GM11168 (cell line): ENCODE results near the gene BICDL2.
"Not testable (repeated sequence)": the region's sequence is repeated elsewhere in the genome, so short reads cannot be mapped to it uniquely, and the experiment has no call there.

ENCODE experiments used
- in situ Hi-C: fragments of 300-500 bp; cut with MboI; formaldehyde crosslinking; loops from one replicate; pipeline ENCODE4 v1.12.0; 2022; ENCODE audit warnings: low sequenced_read_pairs; ENCODE audit not compliant: unreplicated experiment

Gene BICDL2

DNA sequence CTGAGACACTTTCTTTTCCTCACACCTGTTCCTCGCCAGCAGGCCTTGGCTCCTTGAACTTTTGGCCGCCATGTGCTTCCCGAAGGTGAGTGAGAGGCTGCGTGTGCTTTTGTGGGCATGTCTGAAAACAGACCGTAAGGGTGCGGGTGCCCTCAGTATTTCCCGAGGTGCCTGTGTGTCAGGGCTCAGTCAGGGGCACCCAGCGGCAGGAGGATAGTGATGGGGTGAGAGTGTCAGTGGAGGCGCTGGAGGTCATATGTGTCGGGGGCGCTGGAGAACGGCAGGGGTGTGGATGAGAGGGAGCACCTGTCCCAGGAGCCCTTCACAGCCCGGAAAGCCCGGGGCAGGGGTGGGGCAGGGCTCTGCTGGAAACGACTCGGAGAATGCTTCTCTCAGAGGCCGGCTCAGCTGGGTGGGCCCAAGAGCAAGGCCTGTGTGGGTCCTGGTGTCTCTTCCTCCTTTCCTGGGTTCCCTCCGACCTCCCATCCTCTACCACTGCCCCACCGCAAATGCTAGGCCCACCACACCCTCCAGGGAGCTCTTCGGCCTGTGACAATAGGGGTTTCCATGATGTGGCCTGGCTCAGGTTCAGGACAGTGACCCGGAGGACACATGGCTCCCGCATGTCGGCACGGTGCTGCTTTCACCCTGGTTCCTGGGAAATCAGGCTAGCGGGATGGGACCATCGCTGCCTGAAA is 29.1 kb upstream of the BICDL2 start:
- in situ Hi-C loops, result no loop called here

DNA sequence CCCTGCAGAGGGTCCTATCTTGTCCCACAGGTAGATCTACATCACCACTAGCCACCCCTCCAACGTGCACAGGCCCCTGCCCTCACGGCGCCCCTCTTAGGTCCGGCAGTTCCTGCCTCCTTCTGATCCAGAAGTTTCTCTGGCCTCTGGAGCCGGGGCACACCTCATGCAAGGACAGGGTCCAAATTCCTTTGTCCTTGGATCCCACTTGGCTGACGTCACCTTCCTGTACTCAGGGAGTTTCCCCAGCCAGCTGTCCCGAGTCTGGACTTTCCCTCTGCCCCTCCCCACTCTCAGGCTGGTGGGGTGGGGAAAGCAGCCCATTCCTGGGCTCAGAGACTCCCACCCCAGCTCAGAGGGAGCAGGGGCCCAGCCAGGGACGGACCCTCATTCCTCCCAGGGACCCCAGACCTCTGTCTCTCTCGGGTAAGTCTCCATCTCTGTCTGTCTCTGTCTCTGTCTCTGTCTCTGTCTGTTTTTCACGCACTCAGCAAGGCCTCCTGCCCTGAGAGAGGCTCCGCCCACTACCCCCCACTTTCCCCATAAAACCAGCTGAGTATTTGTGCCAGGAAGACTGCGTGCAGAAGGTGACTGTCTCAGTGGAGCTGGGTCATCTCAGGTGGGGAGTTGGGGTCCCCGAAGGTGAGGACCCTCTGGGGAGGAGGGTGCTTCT is 28.5 kb upstream of the BICDL2 start, which contains the start of gene IL32:
Gene IL32, plus strand, starts transcription at position 572 of the 673 bp plus-strand sequence. CDS start 172 bp downstream, outside the sequence.
- in situ Hi-C loops, result no loop called here

DNA sequence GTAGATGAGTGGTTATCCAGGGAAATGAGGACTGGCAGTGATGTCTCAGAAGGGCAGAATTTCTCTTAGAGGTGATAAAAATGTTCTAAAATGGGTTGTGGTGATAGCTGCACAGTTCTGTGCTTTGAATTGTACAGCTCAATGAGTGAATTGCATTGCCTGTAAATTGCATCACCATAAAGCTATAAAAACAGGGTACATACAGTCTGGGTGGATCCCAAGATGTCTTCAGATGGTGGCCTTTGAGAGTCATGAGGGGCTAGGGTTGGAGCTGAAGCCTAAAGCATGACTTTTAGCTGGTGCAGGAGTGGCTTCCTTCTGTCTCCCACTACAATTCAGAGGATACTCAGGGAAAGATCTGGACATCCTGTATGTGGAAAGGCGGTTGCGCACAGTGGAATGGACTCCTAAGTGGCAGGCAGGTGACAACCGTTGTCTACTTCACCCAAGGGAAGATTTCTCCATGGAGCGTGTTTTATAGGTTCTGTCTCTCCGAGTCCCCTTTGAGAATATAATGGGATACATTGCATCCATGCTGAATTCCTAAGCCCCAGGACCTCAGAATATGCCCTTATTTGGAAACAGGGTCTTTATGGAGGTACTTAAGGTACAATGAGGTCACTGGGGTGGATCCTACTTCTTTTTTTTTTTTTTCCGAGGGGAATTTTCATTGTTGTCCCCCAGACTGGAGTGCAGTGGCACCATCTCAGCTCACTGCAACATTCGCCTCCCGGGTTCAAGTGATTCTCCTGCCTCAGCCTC is 27.1 kb upstream of the BICDL2 start:
- in situ Hi-C loops, result loop anchor here (5.0 kb wide), 1 partner anchor 63 kb away; no protein-coding TSS in a partner anchor

DNA sequence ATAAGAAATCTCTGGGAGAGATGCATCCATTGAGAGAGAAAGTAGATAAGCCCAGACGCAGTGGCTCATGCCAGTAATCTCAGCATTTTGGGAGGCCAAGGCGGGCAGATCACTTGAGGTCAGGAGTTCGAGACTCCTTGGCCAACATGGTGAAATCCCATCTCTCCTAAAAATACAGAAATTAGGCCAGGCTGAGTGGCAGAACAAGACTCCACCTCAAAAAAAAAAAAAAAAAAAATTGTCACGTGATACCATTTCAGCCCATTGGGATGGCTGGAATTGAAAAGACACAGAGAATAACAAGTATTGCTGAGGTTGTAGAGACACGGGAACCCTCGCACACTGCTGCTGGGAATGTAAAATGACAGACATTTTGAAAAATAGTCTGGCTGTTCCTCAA is 25.8 kb upstream of the BICDL2 start:
- in situ Hi-C loops, result loop anchor here (5.0 kb wide), 1 partner anchor 65 kb away; no protein-coding TSS in a partner anchor

DNA sequence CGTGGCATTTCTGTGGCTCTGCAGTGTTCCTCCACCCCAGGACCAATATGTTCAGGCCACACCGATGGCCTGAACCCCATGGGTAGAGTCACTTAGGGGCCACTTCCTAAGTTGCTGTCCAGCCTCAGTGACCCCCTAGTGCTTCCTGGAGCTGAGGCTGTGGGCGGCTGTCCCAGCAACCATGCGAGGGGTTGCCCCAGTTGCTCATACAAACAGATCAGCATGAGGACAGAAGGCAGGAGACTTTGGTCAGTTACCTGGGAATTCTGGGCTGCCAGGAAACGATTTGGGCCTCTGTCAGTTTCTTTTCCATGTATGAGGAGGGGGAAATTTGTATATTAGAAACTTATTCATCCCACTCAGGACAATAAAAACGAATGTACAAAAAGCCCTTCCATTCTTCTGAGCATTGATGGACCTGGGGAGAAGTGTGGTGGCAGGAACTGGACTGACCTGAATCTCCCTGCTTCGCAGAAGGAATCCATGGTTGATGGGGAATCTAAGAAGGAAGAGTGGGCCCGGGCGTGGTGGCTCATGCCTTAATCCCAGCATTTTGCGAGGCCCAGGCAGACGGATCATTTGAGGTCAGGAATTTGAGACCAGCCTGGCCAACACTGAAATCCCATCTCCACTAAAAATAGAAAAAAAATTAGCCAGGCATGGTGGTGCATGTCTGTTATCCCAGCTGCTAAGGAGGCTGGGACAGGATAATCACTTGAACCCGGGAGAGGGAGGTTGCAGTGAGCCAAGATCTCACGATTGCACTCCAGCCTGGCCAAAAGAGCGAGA is 23.8 kb upstream of the BICDL2 start:
- in situ Hi-C loops, result loop anchor here (5.0 kb wide), 1 partner anchor 67 kb away; no protein-coding TSS in a partner anchor

DNA sequence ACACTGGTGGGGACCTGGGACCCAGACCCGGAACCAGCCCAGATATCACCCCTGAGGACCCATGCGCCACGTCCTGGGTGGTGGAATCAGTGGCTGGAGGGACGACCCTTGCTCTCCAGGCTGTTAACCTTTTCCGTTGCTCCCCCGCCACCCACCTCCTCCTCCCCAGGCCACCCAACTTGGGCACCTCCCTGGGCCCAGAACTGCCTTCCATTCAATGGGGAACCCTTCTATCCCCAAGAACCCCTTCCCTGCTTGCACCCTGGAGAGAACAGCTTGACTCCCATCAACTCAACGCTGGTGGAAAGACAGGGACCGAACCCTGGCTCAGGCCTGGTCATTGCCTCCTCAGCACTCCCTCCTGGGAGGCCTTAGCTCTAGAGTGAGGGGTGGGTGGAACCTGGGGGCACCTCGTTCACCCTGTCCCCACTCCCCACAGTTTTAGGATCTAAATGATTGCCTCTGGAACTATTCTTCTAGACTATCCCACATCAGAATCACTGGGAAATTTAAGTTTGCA is 23.0 kb upstream of the BICDL2 start:
- in situ Hi-C loops, result loop anchor here (5.0 kb wide), 1 partner anchor 68 kb away; no protein-coding TSS in a partner anchor

DNA sequence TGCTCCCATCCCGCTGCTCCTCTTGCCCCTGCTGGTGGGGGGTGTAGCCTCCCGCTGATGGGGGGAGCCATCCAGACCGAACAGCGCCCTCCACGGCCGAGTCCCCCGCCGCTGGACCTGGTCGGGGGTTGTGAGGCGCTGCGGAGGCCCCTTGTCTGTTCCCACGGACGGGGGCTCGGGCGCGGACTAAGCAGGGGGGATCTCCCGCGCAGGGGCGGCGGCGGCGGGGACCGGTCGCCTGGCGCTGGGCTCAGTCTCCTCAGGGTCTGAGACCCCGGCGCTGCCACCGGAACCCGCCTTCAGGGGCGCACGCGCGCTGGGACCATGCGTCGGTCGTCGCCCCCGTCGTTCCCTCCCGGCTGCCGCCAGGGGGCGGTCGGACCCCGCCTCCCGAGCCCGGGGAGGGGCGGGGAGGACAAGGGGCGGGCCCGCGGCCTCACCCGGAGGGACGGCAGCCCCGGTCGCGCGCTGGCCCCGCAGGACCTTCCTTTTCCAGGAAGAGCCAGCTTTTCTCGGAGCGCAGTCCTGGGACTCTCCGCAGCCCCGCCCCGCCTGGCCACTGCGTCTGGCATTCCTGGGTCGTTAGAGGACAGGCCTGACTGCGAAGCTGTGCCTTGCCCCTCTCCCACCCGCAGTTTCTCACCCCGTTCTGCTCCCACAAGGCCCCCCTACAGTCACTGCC is 22.4 kb upstream of the BICDL2 start:
- in situ Hi-C loops, result no loop called here

DNA sequence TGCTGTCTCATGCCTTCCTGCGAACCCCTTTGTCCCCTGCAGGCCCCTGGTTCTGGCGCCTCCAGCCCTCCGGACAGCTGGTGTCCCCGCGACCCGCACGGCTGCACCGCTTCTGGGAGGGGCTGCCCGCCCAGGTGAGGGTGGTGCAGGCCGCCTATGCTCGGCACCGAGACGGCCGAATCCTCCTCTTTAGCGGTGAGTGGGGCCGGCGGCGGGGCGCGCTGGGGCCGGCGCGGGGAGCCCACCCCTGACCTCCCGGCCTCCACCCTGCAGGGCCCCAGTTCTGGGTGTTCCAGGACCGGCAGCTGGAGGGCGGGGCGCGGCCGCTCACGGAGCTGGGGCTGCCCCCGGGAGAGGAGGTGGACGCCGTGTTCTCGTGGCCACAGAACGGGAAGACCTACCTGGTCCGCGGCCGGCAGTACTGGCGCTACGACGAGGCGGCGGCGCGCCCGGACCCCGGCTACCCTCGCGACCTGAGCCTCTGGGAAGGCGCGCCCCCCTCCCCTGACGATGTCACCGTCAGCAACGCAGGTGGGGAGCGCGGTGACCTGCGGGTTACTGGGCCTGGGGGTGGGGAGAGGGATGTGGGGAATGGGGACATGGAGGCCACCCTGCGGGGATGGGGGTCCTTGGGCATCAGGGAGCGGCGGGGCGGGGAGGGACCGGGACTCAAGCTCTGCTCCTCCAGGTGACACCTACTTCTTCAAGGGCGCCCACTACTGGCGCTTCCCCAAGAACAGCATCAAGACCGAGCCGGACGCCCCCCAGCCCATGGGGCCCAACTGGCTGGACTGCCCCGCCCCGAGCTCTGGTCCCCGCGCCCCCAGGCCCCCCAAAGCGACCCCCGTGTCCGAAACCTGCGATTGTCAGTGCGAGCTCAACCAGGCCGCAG is 21.6 kb upstream of the BICDL2 start:
- in situ Hi-C loops, result no loop called here

DNA sequence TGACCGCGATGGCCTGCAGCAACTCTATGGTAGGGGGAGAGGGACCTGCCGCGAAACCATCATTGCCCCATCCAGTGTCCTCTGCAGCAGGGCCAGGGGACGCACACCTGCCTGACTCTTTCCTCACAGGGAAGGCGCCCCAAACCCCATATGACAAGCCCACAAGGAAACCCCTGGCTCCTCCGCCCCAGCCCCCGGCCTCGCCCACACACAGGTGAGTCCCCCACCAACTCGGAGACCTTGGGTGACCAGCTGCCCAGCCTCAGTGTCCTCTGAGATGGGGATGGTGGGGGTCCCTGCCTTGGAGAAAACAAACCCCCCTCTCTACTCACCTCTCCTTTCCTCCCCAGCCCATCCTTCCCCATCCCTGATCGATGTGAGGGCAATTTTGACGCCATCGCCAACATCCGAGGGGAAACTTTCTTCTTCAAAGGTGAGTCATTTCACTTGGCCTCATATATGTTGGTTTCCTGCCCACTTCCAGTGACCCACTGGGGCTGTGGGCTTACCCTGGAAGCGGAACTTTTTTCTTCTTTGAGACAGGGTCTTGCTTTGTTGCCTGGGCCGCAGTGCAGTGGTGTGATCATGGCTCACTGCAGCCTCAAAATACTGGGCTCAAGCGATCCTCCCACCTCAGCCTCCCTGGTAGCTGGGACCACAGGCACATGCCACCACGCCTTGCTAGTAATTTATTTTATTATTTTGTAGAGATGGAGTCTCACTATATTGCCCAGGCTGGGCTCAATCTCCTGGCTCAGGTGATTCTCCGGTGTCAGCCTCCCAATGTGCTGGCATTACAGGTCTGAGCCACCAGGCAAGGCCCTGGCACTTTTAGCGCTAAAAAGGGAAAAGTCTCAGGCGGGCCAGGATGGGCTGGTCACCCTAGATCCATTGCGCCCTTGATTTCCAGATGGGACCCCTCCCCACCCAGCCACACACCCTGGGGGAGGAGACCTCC is 20.7 kb upstream of the BICDL2 start:
- in situ Hi-C loops, result no loop called here

DNA sequence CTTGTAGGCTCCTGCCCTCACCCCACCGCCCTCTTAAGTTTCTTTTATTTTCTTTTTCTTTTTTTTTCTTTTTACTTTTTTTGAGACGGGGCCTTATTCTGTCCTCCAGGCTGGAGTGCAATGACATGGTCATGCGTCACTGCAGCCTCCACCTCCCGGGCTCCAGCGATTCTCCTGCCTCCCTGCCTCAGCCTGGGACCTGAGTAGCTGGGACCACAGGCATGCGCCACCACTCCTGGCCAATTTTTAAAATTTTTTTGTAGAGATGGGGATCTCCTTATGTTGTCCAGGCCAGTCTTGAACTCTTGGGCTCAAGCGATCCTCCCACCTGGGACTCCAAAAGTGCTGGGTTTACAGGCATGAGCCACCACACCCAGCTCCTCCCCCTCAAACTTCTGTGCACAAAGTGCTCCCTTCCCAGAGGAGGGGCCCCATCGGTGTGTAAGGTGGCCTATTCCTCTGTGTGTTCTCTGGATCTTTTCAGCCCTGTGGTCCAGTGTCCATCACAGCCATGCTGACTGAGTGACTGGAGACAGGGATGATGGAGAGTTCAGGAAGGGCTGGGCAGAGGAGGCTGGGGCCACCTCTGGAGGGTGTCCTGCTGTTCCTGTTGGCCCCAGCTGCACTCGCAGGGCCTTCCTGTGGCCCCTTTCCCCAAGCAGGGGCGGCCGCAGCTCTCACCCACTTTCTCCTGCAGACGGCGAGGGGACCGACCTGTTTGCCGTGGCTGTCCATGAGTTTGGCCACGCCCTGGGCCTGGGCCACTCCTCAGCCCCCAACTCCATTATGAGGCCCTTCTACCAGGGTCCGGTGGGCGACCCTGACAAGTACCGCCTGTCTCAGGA is 19.8 kb upstream of the BICDL2 start:
- in situ Hi-C loops, result no loop called here

DNA sequence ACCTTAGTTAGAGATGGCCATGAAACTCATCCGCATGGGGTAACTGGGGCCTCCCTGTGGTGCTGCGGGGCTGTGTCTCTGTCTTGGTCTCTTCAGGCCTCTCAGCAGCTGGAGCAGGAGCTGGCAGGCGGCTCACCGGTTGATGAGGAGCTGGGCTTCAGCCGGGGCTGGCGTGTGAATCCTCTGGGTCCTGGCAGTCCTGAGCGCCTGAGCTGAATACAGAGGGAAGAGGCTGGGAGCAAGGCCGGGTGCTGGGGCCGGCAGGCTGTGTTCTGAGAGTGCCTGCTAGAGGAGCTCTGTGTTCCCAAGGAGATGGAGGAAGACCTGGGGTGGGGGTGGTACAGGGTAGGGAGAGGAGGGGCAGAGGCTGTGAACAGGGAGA is 19.0 kb upstream of the BICDL2 start:
- in situ Hi-C loops, result not testable (repeated sequence)

DNA sequence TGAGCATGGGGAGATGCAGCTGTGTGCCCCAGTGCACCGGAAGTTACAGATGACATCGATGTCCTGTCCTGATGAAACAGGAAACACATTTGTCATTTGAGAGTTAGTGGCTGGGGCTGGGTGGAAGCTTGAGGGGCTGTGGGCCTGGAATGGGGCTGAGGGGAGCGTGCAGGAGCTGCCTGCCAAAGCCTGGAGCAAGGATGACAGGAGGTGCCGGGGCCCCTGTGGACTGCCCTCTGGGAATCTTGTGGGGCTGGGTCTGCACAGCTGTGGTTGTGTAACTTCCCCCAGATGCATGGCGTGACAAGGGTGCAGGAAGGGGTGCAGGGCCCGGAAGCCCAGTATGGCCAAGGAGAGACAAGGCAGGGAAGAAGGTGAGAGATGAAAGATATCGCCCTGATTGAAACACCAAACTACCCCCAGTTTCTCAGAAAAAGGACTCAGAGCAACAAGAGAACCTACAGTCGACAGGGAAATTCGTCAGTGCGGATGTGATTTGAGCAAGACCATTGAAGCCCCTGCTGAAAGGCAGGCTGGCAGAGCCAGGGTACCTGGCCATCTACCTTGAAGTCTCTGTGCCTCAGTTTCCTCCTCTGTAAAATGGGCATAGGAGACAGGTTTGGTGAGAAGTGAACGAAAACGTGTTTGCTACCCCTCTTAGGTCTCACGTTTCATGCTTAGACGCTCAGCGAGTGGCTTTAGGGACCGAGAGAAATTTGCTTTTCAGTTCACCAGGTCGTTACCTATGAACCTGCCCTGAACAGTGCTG is 18.4 kb upstream of the BICDL2 start:
- in situ Hi-C loops, result no loop called here

DNA sequence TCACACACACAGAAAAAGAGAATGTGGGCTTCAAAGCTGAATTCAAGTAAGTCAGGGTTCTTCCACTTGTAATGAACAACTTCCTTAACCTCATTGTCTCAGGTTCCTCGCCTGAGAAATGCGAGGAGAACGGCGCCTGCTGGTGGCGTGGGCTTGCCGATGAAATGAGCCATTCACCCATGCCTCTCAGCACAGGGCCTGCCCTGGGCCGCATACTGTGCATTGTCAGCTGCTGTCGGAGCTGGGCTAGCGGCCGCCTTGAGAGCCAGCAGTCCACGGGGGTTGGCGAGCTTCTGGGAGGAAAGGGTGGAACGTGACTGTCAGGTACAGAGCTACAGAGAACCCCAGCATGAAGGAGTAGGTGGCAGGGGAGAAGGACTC is 16.6 kb upstream of the BICDL2 start:
- in situ Hi-C loops, result not testable (repeated sequence)

DNA sequence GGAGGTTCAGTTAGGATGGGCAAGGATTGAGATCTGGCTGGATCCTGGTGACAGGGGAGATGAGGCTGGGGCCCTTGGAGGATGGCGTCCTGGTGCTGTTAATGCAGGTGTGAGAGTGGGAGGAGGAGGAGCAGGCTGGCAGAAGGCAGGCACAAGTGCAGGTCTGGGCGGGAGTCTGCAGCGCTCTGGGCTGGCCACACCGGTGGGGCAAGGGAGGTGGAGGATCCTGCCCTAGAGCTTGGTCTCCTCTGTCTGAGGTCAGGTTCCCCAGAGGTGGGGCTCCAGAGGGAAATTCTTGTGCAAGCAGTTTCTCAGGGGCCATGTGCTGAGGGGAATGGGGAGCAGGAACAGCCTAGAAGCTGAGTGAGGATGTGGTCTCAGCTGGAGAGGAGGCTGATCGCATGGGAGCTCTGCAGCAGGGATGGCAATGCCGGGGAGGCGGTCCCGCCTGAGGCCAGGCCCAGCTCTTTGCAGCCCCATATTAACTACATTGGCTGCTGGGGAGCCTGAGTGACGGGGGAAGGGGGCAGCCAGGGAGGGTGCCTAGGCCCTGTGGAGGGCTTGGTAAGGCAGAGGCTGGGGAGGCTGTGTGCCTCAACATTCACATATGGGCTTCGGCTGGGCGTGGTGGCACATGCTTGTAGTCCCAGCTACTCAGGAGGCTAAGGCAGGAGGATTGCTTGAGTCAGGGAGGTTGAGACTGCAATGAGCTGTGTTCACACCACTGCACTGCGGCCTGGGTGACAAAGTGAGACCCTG is 16.0 kb upstream of the BICDL2 start:
- in situ Hi-C loops, result not testable (repeated sequence)

DNA sequence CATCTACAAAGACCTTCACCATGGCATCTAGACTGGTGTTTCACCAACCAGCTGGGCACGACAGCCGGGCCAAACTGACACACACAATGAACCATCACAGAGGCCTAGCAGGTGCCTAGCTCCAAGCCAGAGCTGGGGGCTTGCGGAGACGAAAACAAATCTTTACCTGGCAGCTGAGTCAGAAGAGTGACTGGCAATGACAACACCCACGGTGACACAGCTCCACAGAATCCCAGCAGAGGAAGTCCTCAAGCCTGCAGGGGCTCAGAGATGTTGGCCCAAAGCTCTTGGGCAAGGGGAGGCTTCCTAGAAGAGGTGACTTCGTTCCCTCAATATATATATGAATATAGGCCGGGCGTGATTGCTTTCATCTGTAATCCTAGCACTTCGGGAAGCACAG is 14.8 kb upstream of the BICDL2 start:
- in situ Hi-C loops, result no loop called here
